ENCODE measurements around the gene RARG. TPM values are rescaled to one million over a fixed set of nuclear protein-coding genes. Genes with fewer than 3 reads are reported as not detected.

Gene RARG
- total and polyA plus RNA-seq, 2 donors (not counting 1 experiment from before 2014, with no cell fraction given) = 8.8 to 15.0 TPM

DNA sequence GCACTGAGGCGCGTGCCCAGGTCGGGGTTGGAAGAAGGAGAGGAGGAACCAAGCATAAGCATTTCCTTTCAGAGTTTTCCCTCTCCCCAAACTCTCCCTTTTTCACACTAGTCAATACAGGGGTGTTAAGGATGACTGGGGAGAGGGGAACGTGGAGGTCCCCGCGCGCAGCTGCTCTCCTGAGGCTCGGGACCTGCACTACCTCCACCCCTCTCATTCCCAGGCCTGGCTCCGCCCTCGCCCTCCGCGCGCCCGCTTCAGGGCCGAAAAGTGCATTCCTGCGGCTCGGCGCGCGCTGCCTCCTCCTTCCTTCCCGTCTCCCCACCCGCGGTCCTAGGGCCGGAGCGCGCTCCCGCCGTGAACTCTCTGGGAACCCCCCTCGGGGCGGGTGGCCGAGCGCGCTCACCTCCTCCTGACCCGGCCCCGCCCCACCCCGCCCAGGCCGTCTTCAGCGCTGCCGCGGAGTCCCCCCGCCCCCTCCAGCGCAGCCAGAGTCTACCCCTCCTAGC, 11.3 kb downstream of the RARG start:
- peaks cover 53% of the 10 kb centered on the region for H3K4me1 Mint-ChIP-seq
- ChIA-PET CTCF (interaction anchor here (0.6 to 17.1 kb wide), 17 partner anchors 9 to 280 kb away, joined by 3 to 721 read pairs (median 6); partner anchors contain the start of genes AAAS, CSAD, ESPL1 and ITGB7), POLR2A (interaction anchor here (0.6 to 3.4 kb wide), 18 partner anchors 11 to 159 kb away, joined by 3 to 29 read pairs (median 7); partner anchors contain the start of genes AAAS, CSAD, ESPL1 and MYG1)
- H3K36me3 ChIP-seq (replicated peaks in 1 of 2; ENCODE audit: control extremely low read depth in 1 of 2, control insufficient read depth in 1 of 2, extremely low read depth in 1 of 2, insufficient read depth in 2 of 2, low read length in 1 of 2) = no peaks in the 10 kb centered on the region
- intact Hi-C loops (cut with micrococcal nuclease) = loop anchor here (1.0 to 2.0 kb wide), 8 partner anchors 14 to 158 kb away; partner anchors contain the start of genes AAAS, CSAD, ESPL1 and ITGB7
- H3K9me3 ChIP-seq (ENCODE audit: control extremely low read depth in 1 of 3, control insufficient read depth in 2 of 3, insufficient read depth in 1 of 3, low read length in 2 of 3) = no peaks in the 10 kb centered on the region
- H4K20me1 ChIP-seq (ENCODE audit: control insufficient read depth, insufficient read depth, low read length, poor library complexity, severe bottlenecking) = no peaks in the 10 kb centered on the region
- peak overlapping the region; percentile 97 for H3K4me3 Mint-ChIP-seq
- H3K27ac Mint-ChIP-seq = peak overlapping the region; percentile 98
- no peak for TF ChIP-seq EZH2 (IDR thresholded peaks at IDR 0.05; ENCODE audit: borderline replicate concordance, insufficient read depth, low read depth, low read length, poor library complexity, severe bottlenecking)
- TF ChIP-seq, protein P1, sequence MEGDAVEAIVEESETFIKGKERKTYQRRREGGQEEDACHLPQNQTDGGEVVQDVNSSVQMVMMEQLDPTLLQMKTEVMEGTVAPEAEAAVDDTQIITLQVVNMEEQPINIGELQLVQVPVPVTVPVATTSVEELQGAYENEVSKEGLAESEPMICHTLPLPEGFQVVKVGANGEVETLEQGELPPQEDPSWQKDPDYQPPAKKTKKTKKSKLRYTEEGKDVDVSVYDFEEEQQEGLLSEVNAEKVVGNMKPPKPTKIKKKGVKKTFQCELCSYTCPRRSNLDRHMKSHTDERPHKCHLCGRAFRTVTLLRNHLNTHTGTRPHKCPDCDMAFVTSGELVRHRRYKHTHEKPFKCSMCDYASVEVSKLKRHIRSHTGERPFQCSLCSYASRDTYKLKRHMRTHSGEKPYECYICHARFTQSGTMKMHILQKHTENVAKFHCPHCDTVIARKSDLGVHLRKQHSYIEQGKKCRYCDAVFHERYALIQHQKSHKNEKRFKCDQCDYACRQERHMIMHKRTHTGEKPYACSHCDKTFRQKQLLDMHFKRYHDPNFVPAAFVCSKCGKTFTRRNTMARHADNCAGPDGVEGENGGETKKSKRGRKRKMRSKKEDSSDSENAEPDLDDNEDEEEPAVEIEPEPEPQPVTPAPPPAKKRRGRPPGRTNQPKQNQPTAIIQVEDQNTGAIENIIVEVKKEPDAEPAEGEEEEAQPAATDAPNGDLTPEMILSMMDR (IDR thresholded peaks at IDR 0.05) = no peak
- H3K79me2 ChIP-seq (ENCODE audit: control insufficient read depth, insufficient read depth, low read length) = no peaks in the 10 kb centered on the region
- H2AFZ ChIP-seq (ENCODE audit: insufficient read depth, low read depth, low read length, poor library complexity, severe bottlenecking) = peak overlapping the region; percentile 97
- peak overlapping the region; percentile 98 for H3K4me2 ChIP-seq (replicated peaks; ENCODE audit: low read depth, low read length, poor library complexity, severe bottlenecking)
- no peaks in the 10 kb centered on the region for H3K9me3 Mint-ChIP-seq (ENCODE audit: insufficient read depth)
- no peaks in the 10 kb centered on the region for H3K27me3 ChIP-seq (replicated peaks in 1 of 4; ENCODE audit: control extremely low read depth in 1 of 4, control insufficient read depth in 3 of 4, insufficient read depth in 4 of 4, low read length in 3 of 4)
- peak overlapping the region; percentile 63 to 100 (median 90) for H3K4me3 ChIP-seq (ENCODE audit: control extremely low read depth in 1 of 5, extremely low read depth in 1 of 5, insufficient read depth in 1 of 5, low read depth in 2 of 5, low read length in 4 of 5)
- H3K9ac ChIP-seq (ENCODE audit: low read length) = peak overlapping the region; percentile 95
- WGBS (ENCODE audit: insufficient coverage) = under 1% methylated on average over 32 of the region's 42 CpGs
- ATAC-seq (ENCODE audit: low read depth) (peak; percentile 76), DNase-seq (peak; percentile 92)
- no peaks in the 10 kb centered on the region for H3K27me3 Mint-ChIP-seq
- peak overlapping the region; percentile 93 to 95 for H3K27ac ChIP-seq (ENCODE audit: low read length in 2 of 2)
- peaks cover 39 to 56% of the 10 kb centered on the region in 2 donors for H3K4me1 ChIP-seq (ENCODE audit: control insufficient read depth in 2 of 2, insufficient read depth in 2 of 2, low read length in 2 of 2)

Measured in B cell (primary cell).